ENCODE results near the gene TJAP1.

- no peak for TF ChIP-seq GATA2 (IDR thresholded peaks at IDR 0.05; ENCODE audit: low read depth, low read length)
- TF ChIP-seq GATA3 (IDR thresholded peaks at IDR 0.05; ENCODE audit: low read depth, low read length) = no peak
Observed at GRCh38 chr6:43502666-43503065, 25.3 kb downstream of the TJAP1 start.
